GM12873 (cell line): ENCODE data around the gene TSHZ1.

Source experiments
- TF ChIP-seq, protein P1 (sequence below): IDR thresholded peaks from 2 replicates; pipeline ENCODE4 v1.5.1; 2012; ENCODE audit warnings: low read depth, mild to moderate bottlenecking, moderate library complexity, low read length, control low read depth; ENCODE audit not compliant: insufficient read depth; ENCODE audit errors: missing control alignments

Gene TSHZ1

DNA sequence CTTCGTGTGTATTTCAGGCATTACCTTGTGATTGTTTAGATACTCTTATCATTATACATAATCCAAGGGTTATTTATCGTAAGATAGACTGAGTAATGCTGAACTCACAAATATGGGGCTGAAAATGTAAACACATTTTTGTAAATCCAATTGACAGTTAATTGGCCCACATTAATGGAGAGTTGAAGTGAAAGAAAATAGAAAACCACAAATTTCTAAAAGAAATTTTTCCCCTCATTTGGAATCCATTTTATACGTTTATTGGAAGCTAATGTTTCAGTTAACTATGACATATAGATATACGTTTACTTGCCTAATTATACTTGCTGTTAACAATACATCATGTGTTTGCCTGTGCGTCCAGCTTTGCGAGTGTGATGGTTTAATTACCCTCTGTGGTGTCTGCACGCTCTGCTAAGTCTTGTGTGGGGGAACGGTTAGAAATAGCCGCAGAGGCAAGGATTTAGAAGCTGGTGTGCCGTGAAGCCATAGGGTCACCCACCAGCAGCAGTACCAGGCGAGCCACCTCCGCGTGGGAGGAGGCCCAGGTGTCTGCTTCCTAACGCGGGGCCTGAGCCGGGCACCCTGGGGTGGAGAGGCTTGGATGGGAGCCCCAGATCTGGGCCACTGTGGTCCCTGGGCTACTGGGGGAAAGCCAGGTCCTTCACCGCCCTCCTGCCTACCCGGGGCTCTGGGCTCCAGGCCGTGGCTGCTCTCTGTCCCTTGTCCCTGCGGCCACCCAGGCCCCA is 38.0 kb downstream of the TSHZ1 start:
- TF ChIP-seq, protein P1, sequence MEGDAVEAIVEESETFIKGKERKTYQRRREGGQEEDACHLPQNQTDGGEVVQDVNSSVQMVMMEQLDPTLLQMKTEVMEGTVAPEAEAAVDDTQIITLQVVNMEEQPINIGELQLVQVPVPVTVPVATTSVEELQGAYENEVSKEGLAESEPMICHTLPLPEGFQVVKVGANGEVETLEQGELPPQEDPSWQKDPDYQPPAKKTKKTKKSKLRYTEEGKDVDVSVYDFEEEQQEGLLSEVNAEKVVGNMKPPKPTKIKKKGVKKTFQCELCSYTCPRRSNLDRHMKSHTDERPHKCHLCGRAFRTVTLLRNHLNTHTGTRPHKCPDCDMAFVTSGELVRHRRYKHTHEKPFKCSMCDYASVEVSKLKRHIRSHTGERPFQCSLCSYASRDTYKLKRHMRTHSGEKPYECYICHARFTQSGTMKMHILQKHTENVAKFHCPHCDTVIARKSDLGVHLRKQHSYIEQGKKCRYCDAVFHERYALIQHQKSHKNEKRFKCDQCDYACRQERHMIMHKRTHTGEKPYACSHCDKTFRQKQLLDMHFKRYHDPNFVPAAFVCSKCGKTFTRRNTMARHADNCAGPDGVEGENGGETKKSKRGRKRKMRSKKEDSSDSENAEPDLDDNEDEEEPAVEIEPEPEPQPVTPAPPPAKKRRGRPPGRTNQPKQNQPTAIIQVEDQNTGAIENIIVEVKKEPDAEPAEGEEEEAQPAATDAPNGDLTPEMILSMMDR, result no peak

DNA sequence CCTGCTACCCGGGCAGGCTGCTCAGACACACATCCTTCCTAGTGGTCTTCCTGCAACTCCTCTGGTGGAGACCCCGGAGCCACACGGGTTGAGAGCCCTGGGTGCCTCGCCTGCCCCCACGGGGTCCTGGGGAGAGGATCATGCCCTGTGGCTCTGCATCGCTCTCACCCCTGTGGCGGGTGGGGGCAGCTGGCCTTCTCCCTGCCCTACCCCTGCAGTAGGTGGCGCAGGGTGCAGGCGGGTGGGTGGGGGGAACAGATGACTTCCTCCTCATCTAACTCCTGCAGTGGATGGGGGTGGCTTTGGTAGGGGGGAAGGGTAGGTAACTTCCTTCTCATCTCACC is 38.5 kb downstream of the TSHZ1 start:
- TF ChIP-seq, protein P1, result no peak

DNA sequence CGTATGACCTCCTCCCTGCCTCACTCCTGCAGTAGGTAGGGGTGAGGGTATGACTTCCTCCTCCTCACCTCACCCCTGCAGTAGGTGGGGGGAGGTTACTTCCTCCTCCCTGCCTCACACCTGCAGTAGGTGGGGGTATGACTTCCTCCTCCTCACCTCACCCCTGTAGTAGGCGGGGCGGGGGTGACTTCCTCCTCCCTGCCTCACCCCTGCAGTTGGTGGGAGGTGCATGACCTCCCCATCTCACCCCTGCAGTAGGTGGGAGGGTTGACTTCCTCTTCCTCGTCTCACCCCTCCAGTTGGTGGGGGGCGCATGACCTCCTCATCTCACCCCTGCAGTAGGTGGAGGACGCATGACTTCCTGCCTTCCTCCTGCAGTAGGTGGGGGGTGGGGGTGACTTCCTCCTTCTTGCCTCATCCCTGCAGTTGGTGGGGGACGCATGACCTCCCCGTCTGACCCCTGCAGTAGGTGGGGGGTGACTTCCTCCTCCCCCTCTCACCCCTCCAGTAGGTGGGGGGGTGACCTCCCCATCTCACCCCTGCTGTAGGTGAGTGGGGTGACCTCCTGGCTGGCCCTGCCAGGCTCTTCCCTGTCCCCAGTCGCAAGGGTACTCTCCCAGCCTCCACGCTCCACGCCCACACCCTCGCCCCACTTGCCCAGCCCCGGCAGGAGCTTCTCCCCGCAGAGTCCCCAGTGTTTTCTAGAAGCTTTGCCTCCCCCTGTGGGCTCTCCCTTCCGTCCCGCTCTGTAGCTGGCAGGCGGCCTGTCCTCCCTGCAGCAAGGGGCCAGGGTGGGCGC is 39.3 kb downstream of the TSHZ1 start:
- TF ChIP-seq, protein P1, result no peak

DNA sequence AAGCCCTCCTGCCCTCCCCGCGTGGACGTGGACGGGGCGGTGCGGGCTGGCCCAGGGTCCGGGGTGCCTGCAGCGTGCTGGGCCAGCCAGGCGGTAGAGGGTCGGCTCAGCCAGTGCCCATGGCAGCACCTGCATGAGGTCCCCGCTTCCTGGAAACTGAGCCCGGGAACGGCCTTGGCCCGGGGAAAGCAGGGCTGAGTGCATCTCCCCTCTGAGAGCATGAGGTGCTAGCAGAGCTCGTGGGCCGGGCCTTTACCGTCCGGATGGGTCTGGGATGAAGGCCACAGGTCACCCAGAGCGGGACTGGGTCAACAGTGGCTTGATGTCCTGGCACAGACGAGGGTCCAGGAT is 39.8 kb downstream of the TSHZ1 start:
- TF ChIP-seq, protein P1, result no peak

DNA sequence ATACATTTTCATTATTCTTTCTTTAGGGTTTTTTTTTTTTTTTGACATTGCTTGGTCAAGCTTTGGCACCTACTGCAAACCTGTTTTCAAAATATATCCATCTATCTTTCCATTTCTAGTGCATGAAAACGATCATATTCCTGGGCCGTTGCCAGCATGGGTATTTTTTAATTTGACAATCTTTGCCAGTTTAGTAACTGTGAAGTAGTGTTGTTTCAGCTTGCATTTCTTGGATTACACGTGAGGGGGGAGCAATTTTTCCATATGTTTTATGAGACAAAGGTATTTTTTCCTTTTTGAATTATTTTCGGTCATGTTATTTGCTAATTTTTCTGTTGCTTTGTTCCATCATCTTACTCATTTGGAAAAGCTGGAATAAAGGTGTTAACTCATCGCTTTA is 40.9 kb downstream of the TSHZ1 start:
- TF ChIP-seq, protein P1, result no peak

DNA sequence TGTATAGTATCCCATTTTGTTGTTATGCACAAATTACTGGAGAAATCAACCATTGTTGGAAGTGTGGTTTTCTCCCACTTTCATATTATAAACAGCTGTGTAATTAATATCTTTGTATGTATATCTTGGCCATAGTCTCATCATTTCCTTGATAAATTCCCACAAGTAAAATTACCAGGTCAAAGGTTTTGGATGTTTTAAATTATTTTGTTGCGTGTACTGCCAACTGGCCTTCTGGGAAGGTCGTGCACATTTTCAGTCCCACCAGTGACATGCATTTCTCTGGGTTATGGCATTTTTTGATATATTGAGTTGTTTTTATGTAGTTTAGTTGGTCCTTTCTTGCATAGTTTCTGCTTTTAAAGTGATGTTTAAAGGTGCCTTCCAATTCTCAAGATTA is 41.5 kb downstream of the TSHZ1 start:
- TF ChIP-seq, protein P1, result no peak

DNA sequence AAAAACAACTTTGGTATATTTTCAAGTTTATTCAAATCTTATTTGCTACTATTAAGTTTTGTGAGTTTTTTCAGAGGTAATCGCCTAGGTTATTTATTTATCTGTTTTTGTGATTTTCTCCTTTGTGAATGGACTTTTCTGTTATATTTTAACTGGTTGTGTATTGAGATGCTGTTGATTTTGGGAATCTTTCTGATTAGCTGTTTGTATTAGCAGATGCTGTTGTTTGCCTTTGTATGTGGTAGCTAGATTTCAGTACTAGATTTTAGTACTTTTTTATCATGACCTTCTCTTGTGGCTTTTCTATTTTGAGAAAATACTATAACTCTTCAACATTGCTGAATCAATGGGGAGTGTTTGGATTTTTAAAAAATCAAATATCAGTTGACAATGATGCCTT is 42.4 kb downstream of the TSHZ1 start:
- TF ChIP-seq, protein P1, result no peak
